ENCODE measurements around the gene RABGAP1L.
"Not testable (repeated sequence)": the region's sequence is repeated elsewhere in the genome, so short reads cannot be mapped to it uniquely, and the experiment has no call there.

The RABGAP1L gene

GRCh38 chr1:174397261-174397660 lies 237.9 kb downstream of the RABGAP1L start:
- DNase-seq: no peak

- no peak for DNase-seq
Measured at GRCh38 chr1:174398246-174398645, 238.9 kb downstream of the RABGAP1L start.

- no peak for DNase-seq
Measured at GRCh38 chr1:174399211-174399610, 239.9 kb downstream of the RABGAP1L start.

- no peak for DNase-seq
Measured at GRCh38 chr1:174401075-174401474, 241.8 kb downstream of the RABGAP1L start.

GRCh38 chr1:174405219-174405618 lies 245.9 kb downstream of the RABGAP1L start:
- DNase-seq: no peak

DNA sequence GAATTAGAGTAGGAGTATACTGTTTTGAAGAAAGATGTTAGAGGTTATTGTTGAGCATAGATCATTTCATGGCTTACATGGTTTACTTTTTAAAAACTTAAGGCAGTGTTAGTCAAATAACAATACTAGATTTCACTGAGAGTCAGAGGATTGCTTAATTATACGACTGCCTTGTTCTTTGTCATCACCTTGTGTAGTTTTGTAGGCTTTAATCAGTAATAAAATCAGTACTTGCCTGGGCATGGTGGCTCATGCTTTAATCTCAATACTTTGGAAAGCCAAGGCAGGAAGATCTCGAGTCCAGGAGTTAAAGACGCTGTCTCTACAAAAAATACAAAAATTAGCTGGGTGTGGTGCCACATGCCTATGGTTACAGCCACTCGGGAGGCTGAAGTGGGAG lies 247.1 kb downstream of the RABGAP1L start:
- DNase-seq: no peak

DNA sequence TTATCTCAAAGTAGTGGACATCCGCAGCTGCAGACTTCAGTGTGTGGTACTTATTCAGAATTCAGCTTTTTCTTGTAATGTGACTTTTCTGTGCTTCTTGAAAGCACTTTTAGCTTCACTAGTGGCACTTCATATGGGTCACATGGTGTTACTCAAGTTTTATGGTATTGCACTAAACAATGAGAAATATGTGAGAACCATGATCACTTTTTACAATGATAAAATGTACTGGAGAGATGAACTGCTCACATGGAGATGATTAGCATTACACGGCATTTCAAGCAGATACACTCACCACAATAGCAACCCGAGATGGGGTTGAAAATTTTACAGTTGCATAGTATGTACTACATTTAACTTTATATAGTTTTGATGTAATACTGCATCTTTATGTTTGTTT lies 248.3 kb downstream of the RABGAP1L start:
- DNase-seq: no peak

GRCh38 chr1:174408146-174408545 lies 248.8 kb downstream of the RABGAP1L start:
- no peak for DNase-seq

DNA sequence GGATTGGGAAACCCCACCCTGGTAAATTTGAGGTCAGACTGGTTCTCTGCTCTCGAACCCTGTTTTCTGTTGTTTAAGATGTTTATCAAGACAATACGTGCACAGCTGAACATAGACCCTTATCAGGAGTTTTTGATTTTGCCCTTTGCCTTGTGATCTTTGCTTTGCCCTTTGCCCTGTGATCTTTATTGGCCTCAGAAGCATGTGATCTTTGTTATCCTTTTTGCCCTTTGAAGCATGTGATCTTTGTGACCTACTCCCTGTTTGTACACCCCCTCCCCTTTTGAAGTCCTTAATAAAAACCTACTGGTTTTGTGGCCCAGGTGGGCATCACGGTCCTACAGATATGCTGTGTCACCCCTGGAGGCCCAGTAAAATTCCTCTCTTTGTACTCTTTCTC lies 250.5 kb downstream of the RABGAP1L start:
- not testable (repeated sequence) for DNase-seq

DNA sequence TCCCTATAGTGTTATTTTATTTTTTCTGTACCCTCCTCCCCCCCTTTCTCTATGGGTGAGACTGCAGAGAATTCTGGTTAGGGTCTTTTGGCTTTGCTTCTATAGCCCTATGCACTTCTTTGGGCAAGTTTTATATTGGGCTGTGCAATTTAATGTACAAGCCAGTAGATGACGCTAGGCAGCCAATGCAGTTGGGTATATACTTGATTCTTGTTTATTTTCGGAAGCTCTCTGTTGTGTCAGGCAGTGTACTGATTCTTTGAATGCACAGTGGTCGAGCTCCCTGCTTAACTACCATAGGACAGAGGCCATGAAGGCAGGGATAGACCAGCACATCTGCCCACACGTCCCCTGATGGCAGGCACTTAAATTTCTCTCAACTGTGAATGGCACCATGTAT lies 254.3 kb downstream of the RABGAP1L start:
- DNase-seq: no peak

GRCh38 chr1:174414203-174414602 lies 254.9 kb downstream of the RABGAP1L start:
- no peak for DNase-seq

- no peak for DNase-seq
Measured at GRCh38 chr1:174415506-174415905, 256.2 kb downstream of the RABGAP1L start.

GRCh38 chr1:174417921-174418320 lies 258.6 kb downstream of the RABGAP1L start:
- no peak for DNase-seq

- DNase-seq: no peak
Measured at GRCh38 chr1:174425121-174425520, 265.8 kb downstream of the RABGAP1L start.

DNA sequence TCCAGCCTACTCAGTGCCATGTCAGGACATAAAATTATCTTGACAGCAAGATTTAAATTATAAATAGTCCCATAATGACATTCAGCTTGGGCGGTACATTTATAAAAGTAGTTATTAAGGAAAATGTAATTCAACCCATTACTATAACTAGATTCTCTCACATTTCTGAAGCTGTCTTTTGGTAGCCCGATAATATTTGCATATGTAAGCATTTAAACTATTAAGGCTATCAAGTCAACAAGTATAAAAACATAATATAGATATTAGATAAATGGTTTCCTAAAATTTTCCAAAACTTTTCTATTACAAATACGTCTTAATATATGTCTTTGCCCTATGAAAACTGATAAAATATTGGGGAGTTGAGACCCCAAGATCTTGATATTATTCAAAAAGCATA lies 266.8 kb downstream of the RABGAP1L start:
- no peak for DNase-seq

- DNase-seq: no peak
Measured at GRCh38 chr1:174428033-174428432, 268.7 kb downstream of the RABGAP1L start.

GRCh38 chr1:174428739-174429138 lies 269.4 kb downstream of the RABGAP1L start:
- no peak for DNase-seq

GRCh38 chr1:174433451-174433850 lies 274.1 kb downstream of the RABGAP1L start:
- no peak for DNase-seq

DNA sequence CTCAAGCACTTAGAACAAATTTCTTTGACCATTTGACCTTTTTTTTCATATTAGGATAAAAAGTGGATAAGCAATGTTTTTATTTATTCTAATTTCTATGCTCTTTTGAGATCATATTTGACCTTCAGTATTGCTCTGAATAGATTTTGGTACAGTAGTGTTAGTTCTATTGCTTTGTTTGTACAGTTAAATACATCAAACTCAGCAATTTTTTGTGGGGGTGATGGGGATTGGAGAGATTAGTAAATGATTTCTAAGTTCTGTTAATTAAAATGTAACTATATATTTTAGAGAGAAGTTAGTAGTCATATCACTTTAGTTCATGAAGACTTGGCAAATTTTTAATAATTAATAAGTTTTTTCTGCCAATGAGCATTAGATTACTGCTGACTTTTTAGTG lies 286.0 kb downstream of the RABGAP1L start:
- no peak for DNase-seq

DNA sequence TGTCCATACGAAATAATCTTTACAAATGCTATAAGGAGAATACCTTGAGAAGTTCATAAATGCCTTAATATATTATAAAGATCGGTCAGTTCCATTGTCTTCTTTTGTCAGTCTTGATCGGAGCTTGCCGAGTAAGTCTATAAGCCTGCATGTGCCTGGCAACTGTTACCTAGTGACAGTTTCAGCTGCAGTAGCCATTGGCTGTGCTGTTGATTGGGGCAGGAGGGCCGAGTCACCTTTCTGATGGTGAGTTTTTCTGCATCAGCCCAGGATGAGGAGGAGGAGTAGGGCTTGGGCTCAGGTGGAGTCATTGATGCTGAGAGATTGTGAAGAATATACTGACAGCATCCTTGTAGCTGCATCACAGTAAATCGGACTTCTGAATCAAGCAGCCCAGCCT lies 286.5 kb downstream of the RABGAP1L start:
- no peak for DNase-seq

GRCh38 chr1:174447866-174448530 lies 288.7 kb downstream of the RABGAP1L start, which contains the start of gene GPR52:
GPR52 (plus strand) TSS chr1:174447964; CDS start chr1:174448112, 148 bp downstream.
- DNase-seq: no peak

- no peak for DNase-seq
Measured at GRCh38 chr1:174448531-174448883, 289.2 kb downstream of the RABGAP1L start.

DNA sequence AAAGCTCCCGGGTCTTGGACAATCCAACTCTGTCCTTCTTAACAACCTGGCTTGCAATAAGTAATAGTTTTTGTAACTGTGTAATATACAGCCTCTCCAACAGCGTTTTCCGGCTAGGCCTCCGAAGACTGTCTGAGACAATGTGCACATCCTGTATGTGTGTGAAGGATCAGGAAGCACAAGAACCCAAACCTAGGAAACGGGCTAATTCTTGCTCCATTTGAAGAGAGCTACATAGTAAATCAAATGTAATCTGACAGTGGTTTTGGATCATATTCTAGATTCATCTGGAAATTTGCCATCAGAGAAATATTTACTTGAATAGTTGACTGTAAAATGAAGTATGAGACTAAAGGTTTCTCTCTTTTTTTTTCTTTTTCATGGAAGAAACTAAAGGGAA lies 289.7 kb downstream of the RABGAP1L start:
- no peak for DNase-seq

- no peak for DNase-seq
Measured at GRCh38 chr1:174451408-174451807, 292.1 kb downstream of the RABGAP1L start.

GRCh38 chr1:174465855-174466254 lies 306.5 kb downstream of the RABGAP1L start:
- no peak for DNase-seq
